Gastroesophageal sphincter (tissue), 3 donors: Measurements from ENCODE around the gene RIPK4.

Experiments used
- EP300 ChIP-seq: sonication (generic); formaldehyde crosslinking; IDR thresholded peaks from one replicate; pipeline ENCODE4 v1.6.1; 2017; ENCODE audit warnings: antibody characterized with exemption, mild to moderate bottlenecking
- POLR2A ChIP-seq, 2 donors: fragments of 450-650 bp; IDR thresholded peaks; one replicate each; pipeline ENCODE4 v1.6.1; 2017; ENCODE audit warnings: antibody characterized with exemption in 2 of 2, mild to moderate bottlenecking in 2 of 2, moderate library complexity in 1 of 2
- POLR2AphosphoS5 ChIP-seq: sonication (generic); formaldehyde crosslinking; IDR thresholded peaks from one replicate; pipeline ENCODE4 v1.6.1; 2017; ENCODE audit warnings: antibody characterized with exemption
- TF ChIP-seq, protein P1 (sequence below), 4 experiments: fragments of 200-600 bp in 2 of 4; fragments of 450-650 bp in 2 of 4; sonication (generic) in 1 of 4; IDR thresholded peaks; one replicate each; pipeline ENCODE4 v1.5.1; 2017 to 2019; ENCODE audit warnings: antibody characterized with exemption in 4 of 4, mild to moderate bottlenecking in 2 of 4, moderate library complexity in 2 of 4

DNA sequence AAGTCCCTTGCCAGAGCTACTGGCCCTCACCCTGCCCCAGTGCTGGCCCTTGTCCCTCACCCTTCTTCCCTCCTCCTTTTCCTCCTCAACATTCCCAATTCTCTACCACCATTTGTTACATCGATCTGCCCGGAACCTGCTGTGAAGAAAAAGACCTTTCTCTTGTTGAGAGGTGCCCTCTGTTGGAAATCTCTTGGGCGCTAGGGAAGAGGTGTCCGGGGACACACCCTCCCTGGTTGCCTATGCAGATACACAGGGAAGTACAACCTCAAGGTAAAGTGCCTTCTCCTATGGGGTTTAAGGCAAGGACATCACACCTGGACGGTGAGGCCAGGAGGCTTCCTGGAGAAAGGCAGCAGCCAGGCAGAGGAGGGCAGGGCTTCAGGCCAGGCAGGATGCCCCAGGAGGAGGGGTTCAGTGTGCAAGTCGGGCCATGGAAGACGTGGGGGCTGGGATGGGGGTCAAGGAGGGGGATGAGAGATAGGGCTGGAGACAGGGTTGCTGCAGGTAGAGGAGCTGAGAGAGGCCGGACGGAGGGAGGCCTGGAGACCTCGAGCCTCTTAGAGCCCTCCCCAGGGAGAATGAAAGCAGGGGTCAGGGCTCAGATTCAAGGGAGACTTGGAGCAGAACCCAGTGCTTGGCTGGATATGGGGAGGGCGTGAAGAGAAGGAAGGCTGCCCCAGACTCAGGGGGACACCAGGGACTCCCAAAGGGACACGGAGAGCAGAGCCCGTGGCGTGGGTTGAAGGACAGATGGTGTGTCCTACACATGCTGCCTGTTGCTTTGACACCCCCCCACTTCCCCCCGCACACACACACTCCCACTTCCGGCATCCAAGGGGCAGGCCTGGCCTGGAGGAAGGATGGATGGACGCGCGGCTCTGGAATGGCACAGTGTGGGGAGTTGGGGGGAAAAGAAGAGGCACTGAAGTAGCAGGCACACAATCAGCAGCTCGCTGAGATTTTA, 44.5 kb downstream of the RIPK4 start:
- TF ChIP-seq, protein P1, sequence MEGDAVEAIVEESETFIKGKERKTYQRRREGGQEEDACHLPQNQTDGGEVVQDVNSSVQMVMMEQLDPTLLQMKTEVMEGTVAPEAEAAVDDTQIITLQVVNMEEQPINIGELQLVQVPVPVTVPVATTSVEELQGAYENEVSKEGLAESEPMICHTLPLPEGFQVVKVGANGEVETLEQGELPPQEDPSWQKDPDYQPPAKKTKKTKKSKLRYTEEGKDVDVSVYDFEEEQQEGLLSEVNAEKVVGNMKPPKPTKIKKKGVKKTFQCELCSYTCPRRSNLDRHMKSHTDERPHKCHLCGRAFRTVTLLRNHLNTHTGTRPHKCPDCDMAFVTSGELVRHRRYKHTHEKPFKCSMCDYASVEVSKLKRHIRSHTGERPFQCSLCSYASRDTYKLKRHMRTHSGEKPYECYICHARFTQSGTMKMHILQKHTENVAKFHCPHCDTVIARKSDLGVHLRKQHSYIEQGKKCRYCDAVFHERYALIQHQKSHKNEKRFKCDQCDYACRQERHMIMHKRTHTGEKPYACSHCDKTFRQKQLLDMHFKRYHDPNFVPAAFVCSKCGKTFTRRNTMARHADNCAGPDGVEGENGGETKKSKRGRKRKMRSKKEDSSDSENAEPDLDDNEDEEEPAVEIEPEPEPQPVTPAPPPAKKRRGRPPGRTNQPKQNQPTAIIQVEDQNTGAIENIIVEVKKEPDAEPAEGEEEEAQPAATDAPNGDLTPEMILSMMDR (IDR thresholded peaks at IDR 0.05): no peak
- no peak for TF ChIP-seq POLR2A (IDR thresholded peaks at IDR 0.05)
- TF ChIP-seq EP300: no peak
- no peak for TF ChIP-seq POLR2AphosphoS5
